Measurements from ENCODE around the gene SMC3.
"Not testable (repeated sequence)": the region's sequence is repeated elsewhere in the genome, so short reads cannot be mapped to it uniquely, and the experiment has no call there.

Gene SMC3

DNA sequence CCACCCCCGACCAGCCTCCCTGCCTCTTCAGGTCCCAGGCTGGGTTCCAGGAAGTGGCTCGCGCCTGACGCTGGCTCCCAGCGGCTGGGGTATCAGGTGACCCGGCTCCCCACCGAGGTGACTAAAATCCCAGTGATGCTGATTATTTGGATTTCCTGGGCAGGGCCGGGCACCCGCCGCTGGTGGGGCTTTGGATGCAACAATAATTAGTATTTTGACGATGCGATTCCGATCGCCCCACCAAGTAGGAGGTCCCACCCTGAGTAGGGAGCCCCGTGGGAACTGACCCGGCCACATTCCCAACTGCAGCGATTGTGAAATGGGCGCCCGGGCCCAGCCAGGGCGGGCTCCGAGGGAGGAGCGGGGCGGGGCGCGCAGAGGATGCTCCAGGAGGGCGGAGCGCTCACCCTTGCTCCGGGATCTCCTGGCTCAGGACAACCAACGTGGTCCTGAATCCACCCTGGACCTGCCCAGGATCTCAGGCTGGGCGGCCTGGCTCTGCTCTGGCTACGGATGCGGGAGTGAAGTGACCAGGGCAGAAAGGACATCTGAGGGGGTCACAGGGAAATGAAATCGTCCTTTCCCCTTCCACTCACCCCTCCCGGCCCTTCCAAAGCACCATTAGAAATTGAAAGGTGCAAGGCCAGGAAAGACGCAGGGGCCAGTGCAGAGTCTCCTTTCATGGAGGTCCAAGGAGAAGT is 37.2 kb upstream of the SMC3 start:
- Histone ChIP-seq H3K9ac (ENCODE audit: low read length) (no peak overlapping the region), H3K4me3 (ENCODE audit: low read length) (peak overlapping the region; percentile 67), H3K27me3 (replicated peaks; ENCODE audit: control insufficient read depth, insufficient read depth, low read length) (no peaks in the 10 kb centered on the region), H3K9me3 (ENCODE audit: control insufficient read depth, low read length) (no peaks in the 10 kb centered on the region), H3K4me1 (ENCODE audit: control insufficient read depth, insufficient read depth, low read length) (peaks cover 16% of the 10 kb centered on the region), H3K36me3 (ENCODE audit: control insufficient read depth, insufficient read depth, low read length, severe bottlenecking) (no peaks in the 10 kb centered on the region)
- DNase-seq (ENCODE audit: low read depth) = peak; percentile 88

DNA sequence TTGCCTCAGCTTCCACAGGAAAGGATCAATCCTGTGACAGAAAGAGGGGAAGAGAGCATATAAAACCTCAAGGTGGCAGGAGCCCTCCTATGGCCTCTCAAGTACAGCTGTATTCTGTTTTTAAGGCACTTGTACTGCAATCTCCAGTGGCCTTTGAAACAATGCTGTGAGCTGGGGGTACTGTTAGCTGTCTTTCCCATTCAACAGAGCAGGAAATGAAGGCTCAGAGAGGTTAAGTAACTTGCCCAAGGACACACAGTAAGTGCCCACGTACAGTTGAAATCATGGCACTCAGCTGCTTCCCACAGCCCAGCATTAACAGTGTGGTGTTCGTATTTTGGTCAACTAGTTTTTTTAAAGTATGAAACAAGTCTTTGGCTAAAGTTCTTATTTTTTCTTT is 35.8 kb upstream of the SMC3 start:
- Histone ChIP-seq H3K9ac (ENCODE audit: low read length) (no peak overlapping the region), H3K4me1 (ENCODE audit: control insufficient read depth, insufficient read depth, low read length) (peaks cover 22% of the 10 kb centered on the region), H3K36me3 (ENCODE audit: control insufficient read depth, insufficient read depth, low read length, severe bottlenecking) (no peaks in the 10 kb centered on the region), H3K9me3 (ENCODE audit: control insufficient read depth, low read length) (no peaks in the 10 kb centered on the region), H3K4me3 (ENCODE audit: low read length) (no peak overlapping the region), H3K27me3 (replicated peaks; ENCODE audit: control insufficient read depth, insufficient read depth, low read length) (no peaks in the 10 kb centered on the region)
- DNase-seq (ENCODE audit: low read depth) = no peak

DNA sequence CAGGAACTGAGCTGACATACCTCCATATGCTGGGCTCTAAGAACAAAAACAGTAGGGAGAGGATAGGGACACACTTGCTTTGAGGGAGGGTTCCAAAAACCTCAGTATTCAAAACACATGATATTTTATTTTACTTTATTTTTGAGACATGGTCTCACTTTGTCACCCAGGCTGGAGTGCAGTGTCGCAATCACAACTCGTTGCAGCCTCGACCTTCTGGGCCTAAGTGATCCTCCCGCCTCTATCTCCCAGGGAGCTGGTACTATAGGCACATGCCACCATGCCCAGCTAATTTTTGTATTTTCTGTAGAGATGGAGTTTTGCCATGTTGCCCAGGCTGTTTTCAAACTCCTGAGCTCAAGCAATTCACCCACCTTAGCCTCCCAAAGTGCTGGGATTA is 34.9 kb upstream of the SMC3 start:
- not testable (repeated sequence) for H3K27me3 ChIP-seq (replicated peaks; ENCODE audit: control insufficient read depth, insufficient read depth, low read length); H3K9me3 ChIP-seq (ENCODE audit: control insufficient read depth, low read length); H3K4me3 ChIP-seq (ENCODE audit: low read length); DNase-seq (ENCODE audit: low read depth); H3K9ac ChIP-seq (ENCODE audit: low read length); H3K36me3 ChIP-seq (ENCODE audit: control insufficient read depth, insufficient read depth, low read length, severe bottlenecking)
- H3K4me1 ChIP-seq (ENCODE audit: control insufficient read depth, insufficient read depth, low read length) = peaks cover 22% of the 10 kb centered on the region

DNA sequence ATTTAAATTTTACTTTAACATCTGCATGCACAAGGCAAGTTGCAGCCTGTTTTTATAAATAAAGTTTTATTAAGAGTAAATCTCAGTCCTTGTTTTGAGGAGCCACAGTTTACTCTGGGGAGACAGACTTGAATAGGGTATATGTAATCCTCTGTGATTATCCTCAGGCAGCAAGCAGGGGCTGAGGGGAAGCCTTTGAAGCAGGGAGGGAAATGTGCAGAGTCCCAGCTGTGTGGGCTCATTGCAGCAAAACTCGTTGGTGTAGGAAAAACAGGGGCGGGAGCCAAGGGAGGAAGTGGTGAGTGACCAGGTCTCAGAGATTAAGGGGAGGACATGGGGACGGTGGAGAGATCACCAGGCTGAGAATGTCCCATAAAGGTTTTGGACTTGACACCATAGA is 34.3 kb upstream of the SMC3 start:
- DNase-seq (ENCODE audit: low read depth) = no peak
- no peak overlapping the region for H3K9ac ChIP-seq (ENCODE audit: low read length)
- H3K4me3 ChIP-seq (ENCODE audit: low read length) = no peak overlapping the region
- H3K36me3 ChIP-seq (ENCODE audit: control insufficient read depth, insufficient read depth, low read length, severe bottlenecking) = no peaks in the 10 kb centered on the region
- H3K27me3 ChIP-seq (replicated peaks; ENCODE audit: control insufficient read depth, insufficient read depth, low read length) = no peaks in the 10 kb centered on the region
- H3K9me3 ChIP-seq (ENCODE audit: control insufficient read depth, low read length) = no peaks in the 10 kb centered on the region
- peaks cover 22% of the 10 kb centered on the region for H3K4me1 ChIP-seq (ENCODE audit: control insufficient read depth, insufficient read depth, low read length)

DNA sequence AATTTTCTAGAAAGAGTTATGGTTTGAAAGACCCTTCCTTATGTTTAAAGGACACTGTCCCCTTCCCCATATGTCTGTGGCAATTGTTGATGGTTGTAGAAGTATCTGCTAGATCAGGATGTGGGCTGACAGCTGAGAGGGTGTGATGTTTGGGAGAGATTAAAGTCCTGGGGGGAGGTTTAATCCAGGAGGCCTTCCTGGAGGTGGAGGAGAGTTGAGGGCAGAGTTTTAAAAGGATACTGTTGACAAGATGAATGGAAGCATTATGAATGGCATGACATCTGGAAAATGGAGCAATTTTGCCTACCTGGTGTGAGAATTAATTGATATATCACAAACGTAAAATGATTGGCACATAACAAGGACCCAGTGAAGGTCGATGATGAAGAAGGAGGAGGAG is 32.9 kb upstream of the SMC3 start:
- H3K27me3 ChIP-seq (replicated peaks; ENCODE audit: control insufficient read depth, insufficient read depth, low read length) = no peaks in the 10 kb centered on the region
- H3K36me3 ChIP-seq (ENCODE audit: control insufficient read depth, insufficient read depth, low read length, severe bottlenecking) = no peaks in the 10 kb centered on the region
- peaks cover 18% of the 10 kb centered on the region for H3K4me1 ChIP-seq (ENCODE audit: control insufficient read depth, insufficient read depth, low read length)
- no peak for DNase-seq (ENCODE audit: low read depth)
- H3K4me3 ChIP-seq (ENCODE audit: low read length) = no peak overlapping the region
- no peak overlapping the region for H3K9ac ChIP-seq (ENCODE audit: low read length)
- no peaks in the 10 kb centered on the region for H3K9me3 ChIP-seq (ENCODE audit: control insufficient read depth, low read length)

DNA sequence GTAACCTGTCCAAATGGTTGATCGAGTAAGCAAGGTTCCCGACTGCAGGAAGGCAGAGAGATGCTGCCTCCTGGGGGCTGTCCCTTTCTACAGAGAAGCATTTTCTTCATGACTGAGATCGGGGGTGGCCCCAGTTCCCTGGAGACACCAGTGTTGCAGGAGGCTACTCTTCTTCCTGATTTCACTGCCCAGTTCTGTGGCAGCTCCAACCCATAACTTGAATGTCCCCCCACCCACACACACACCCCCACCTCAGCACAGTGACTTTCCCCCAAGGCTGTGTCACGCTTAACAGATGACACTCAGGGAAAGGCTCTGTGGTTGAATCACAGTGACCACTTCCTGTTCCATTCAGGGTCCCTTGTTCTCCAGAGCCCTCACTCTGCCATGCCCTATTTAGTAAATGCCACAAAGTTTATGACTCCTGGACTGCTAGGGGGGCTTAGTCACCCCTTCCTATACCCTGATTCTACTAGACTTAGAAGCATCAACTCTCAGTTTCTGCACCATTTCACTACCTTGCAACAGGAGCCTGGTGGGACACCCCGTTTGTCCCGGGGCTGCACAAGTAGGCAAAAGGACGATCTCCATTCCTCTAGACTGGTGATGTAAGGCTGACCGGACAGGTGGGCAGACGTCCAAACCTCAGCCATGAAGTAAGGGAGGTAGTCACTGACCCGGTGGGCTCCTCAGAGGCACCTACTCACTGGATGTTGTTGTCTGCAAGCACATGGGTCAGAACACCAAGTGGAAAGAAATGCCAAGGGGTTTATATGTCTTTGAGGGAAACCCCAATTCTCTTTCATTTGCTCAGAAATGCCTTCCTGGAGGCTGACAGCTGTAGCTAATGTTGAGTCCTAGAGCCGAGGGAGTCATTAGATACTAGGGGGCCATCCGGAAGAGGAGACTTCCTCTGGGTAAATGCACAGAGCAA is 31.3 kb upstream of the SMC3 start:
- H3K36me3 ChIP-seq (ENCODE audit: control insufficient read depth, insufficient read depth, low read length, severe bottlenecking) = no peaks in the 10 kb centered on the region
- H3K27me3 ChIP-seq (replicated peaks; ENCODE audit: control insufficient read depth, insufficient read depth, low read length) = no peaks in the 10 kb centered on the region
- H3K4me1 ChIP-seq (ENCODE audit: control insufficient read depth, insufficient read depth, low read length) = peaks cover 15% of the 10 kb centered on the region
- peak overlapping the region; percentile 31 for H3K9ac ChIP-seq (ENCODE audit: low read length)
- peak overlapping the region; percentile 52 for H3K4me3 ChIP-seq (ENCODE audit: low read length)
- no peaks in the 10 kb centered on the region for H3K9me3 ChIP-seq (ENCODE audit: control insufficient read depth, low read length)
- peak; percentile 46 for DNase-seq (ENCODE audit: low read depth)

DNA sequence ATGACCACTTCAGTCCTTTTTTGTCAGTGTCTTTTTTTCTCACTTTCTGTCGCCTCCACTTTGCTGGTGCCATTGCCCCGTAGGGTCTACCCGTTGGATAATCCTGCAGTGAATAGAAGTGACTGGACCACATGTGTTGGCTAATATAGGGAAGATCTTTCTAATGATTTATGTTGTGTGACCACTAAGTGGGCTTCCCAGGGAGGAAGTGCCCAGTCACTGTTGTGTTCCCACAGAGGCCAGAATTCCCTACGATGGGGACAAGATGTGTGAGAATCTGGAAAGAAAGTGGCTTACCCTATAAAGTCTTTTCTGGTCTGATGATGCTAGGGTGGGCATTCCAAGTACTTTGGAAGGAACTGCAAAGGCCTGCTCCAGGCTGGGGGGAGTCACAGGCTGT is 28.4 kb upstream of the SMC3 start:
- H3K4me1 ChIP-seq (ENCODE audit: control insufficient read depth, insufficient read depth, low read length) = peaks cover 15% of the 10 kb centered on the region
- no peaks in the 10 kb centered on the region for H3K9me3 ChIP-seq (ENCODE audit: control insufficient read depth, low read length)
- DNase-seq (ENCODE audit: low read depth) = no peak
- H3K27me3 ChIP-seq (replicated peaks; ENCODE audit: control insufficient read depth, insufficient read depth, low read length) = no peaks in the 10 kb centered on the region
- no peak overlapping the region for H3K4me3 ChIP-seq (ENCODE audit: low read length)
- no peak overlapping the region for H3K9ac ChIP-seq (ENCODE audit: low read length)
- H3K36me3 ChIP-seq (ENCODE audit: control insufficient read depth, insufficient read depth, low read length, severe bottlenecking) = no peaks in the 10 kb centered on the region

DNA sequence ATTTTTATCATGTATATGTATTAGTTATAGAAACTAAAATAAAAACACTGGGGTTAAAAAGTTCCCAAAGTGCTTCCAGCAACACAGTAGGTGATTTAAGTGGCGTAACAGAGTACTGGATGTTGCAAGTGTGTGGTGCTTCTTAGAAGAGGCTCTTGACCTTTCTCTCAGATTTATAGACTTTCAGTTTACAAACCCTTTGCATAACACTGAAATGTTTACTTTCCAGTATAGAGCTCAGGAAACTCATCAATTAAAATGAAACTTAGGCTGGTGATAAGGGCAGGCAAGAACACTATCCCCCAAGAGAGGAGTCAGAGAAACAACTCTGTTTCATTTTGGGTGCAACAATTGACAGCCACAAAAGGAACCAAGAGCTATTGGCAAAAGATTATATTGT is 27.5 kb upstream of the SMC3 start:
- Histone ChIP-seq H3K27me3 (replicated peaks; ENCODE audit: control insufficient read depth, insufficient read depth, low read length) (no peaks in the 10 kb centered on the region), H3K4me1 (ENCODE audit: control insufficient read depth, insufficient read depth, low read length) (peaks cover 19% of the 10 kb centered on the region), H3K9ac (ENCODE audit: low read length) (no peak overlapping the region), H3K4me3 (ENCODE audit: low read length) (no peak overlapping the region), H3K36me3 (ENCODE audit: control insufficient read depth, insufficient read depth, low read length, severe bottlenecking) (no peaks in the 10 kb centered on the region), H3K9me3 (ENCODE audit: control insufficient read depth, low read length) (no peaks in the 10 kb centered on the region)
- DNase-seq (ENCODE audit: low read depth) = no peak

DNA sequence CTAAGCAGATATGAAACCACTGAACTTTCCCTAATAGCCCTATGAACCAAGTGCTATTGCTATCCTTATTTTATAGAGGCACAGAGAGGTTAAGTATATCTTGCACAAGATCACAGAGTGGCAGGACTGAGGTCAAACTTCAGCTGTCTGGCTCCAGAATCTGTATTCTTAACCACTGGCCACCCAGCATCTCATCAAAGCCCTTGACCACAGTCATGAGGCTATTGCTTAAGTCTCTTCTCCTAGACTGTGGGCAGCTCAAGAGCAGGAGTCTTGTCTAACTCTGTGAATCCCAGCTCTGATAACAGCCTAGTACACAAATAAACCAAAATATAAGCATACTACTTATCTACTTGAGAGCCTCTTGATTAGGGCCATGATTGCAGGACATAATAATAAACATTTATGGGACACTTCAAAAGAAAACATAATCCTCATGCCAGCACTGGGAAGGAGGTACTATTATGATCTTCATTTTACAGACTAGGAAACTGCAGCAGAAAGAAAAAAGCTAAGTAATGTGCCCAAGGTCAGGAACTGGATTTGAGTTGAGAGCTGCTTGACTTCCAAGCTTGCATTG is 22.4 kb upstream of the SMC3 start:
- DNase-seq (ENCODE audit: low read depth) = peak; percentile 48
- H3K27me3 ChIP-seq (replicated peaks; ENCODE audit: control insufficient read depth, insufficient read depth, low read length) = no peaks in the 10 kb centered on the region

DNA sequence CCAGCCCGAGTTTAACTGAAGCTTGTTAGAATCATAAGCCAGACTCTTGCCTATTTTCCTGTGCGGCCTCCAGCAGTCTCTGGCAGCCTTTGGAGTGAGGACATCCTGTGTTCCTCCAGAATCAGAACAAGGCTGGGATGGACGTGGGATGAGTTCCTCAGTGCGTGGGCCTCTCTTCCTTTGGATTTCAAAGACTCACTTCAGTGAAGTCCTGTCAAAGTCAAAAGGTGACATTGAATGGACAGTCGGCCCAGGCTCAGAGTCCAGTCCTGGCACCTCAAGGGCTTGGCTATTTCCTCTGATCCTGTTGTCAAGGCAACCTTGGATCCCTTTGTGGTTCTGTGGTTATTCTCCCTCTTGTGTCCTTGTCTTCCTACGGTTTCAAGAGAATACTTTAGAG is 21.4 kb upstream of the SMC3 start:
- Histone ChIP-seq H3K4me3 (ENCODE audit: low read length) (no peak overlapping the region), H3K9me3 (ENCODE audit: control insufficient read depth, low read length) (no peaks in the 10 kb centered on the region), H3K4me1 (ENCODE audit: control insufficient read depth, insufficient read depth, low read length) (peaks cover 14% of the 10 kb centered on the region), H3K27me3 (replicated peaks; ENCODE audit: control insufficient read depth, insufficient read depth, low read length) (no peaks in the 10 kb centered on the region), H3K9ac (ENCODE audit: low read length) (no peak overlapping the region), H3K36me3 (ENCODE audit: control insufficient read depth, insufficient read depth, low read length, severe bottlenecking) (no peaks in the 10 kb centered on the region)
- no peak for DNase-seq (ENCODE audit: low read depth)

More for the DNA sequence above, 22.4 kb upstream of the SMC3 start:
- H3K4me3 ChIP-seq (ENCODE audit: low read length) = no peak overlapping the region
- H3K36me3 ChIP-seq (ENCODE audit: control insufficient read depth, insufficient read depth, low read length, severe bottlenecking) = no peaks in the 10 kb centered on the region
- peaks cover 20% of the 10 kb centered on the region for H3K4me1 ChIP-seq (ENCODE audit: control insufficient read depth, insufficient read depth, low read length)
- H3K9ac ChIP-seq (ENCODE audit: low read length) = no peak overlapping the region
- H3K9me3 ChIP-seq (ENCODE audit: control insufficient read depth, low read length) = no peaks in the 10 kb centered on the region

DNA sequence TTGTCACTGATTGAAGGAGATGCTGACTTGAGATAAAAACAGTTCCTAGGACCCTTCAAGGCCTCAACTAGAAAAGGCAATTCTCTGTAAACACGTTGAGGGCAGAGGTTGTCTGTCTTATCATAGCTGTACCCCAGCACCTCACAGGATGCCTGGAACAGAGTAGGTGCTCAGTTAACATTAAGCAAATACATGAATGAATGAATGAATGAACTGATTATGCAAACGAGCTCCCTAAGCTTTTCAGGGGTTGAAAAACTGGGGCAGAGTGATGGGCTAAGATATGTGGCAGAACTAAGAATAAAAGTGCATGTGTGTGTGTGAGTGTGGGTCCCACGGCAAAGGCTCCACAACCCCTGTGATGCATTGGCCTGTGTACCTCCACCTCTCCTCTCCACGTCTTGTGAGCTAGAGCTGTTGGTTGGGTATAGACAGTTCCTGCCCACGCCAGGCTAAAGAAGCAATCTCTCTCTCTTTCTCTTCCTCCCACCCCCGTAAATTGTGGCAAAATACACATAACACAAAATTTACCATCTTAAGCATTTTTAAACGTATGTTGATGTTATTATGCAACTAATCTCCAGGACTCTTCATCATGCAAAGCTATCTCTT is 20.9 kb upstream of the SMC3 start:
- H3K9me3 ChIP-seq (ENCODE audit: control insufficient read depth, low read length) = no peaks in the 10 kb centered on the region
- H3K27me3 ChIP-seq (replicated peaks; ENCODE audit: control insufficient read depth, insufficient read depth, low read length) = no peaks in the 10 kb centered on the region
- DNase-seq (ENCODE audit: low read depth) = no peak
- H3K4me3 ChIP-seq (ENCODE audit: low read length) = no peak overlapping the region
- H3K36me3 ChIP-seq (ENCODE audit: control insufficient read depth, insufficient read depth, low read length, severe bottlenecking) = no peaks in the 10 kb centered on the region
- peaks cover 14% of the 10 kb centered on the region for H3K4me1 ChIP-seq (ENCODE audit: control insufficient read depth, insufficient read depth, low read length)
- H3K9ac ChIP-seq (ENCODE audit: low read length) = no peak overlapping the region

Measured in adipocyte (in vitro differentiated cells).